Neural progenitor cell (in vitro differentiated cells): ENCODE results near the gene UBE3C.
"Not testable (repeated sequence)": the region's sequence is repeated elsewhere in the genome, so short reads cannot be mapped to it uniquely, and the experiment has no call there.

Experiments used
- CTCF ChIP-seq: fragments of 200-600 bp; sonication (generic); IDR thresholded peaks from 2 replicates; pipeline ENCODE4 v1.5.1; 2017; ENCODE audit warnings: antibody characterized with exemption, mild to moderate bottlenecking
- EZH2 ChIP-seq: fragments of 200-600 bp; sonication (generic); IDR thresholded peaks from 2 replicates; pipeline ENCODE4 v1.6.1; 2017; ENCODE audit warnings: antibody characterized with exemption, mild to moderate bottlenecking, moderate library complexity
- EZH2phosphoT487 ChIP-seq: fragments of 200-600 bp; sonication (generic); IDR thresholded peaks from 2 replicates; pipeline ENCODE4 v1.6.1; 2017; ENCODE audit warnings: antibody characterized with exemption

- not testable (repeated sequence) for TF ChIP-seq CTCF, EZH2, EZH2phosphoT487
These were observed 135.4 kb downstream of the UBE3C start for GRCh38 chr7:157274094-157274634.
